HepG2 (cell line): Measurements from ENCODE around the gene ANKK1. TPM values are rescaled to one million over a fixed set of nuclear protein-coding genes. Genes with fewer than 3 reads are reported as not detected.

Experiments used
- ATAC-seq: fragments of 200-7000 bp; cut with Tn5 transposase; 3 replicates; pipeline ENCODE4 v1.9.1; 2020; ENCODE audit warnings: mild to moderate bottlenecking, moderate library complexity
- Bru-seq: library from RNA; stranded (reverse); fragments of 400-500 nt; gene quantifications from one replicate; lab custom pipeline; 2021; lab: Mats Ljungman, UMichigan
- BruChase-seq, 2 experiments: library from RNA; stranded (reverse); fragments of 400-500 nt; gene quantifications; one replicate each; lab custom pipeline; 2021; lab: Mats Ljungman, UMichigan
- BruUV-seq: library from RNA; stranded (reverse); fragments of 400-500 nt; replicated peaks from 2 replicates; lab custom pipeline; 2021; lab: Mats Ljungman, UMichigan
- CTCF ChIA-PET: fragments of 300-600 bp; formaldehyde crosslinking; extraction: SDS; loops from one replicate; lab custom pipeline; 2021; ENCODE audit warnings: low total read pairs, inconsistent platforms, low intra/inter-chr PET ratio; lab: Yijun Ruan, JAX
- POLR2A ChIA-PET: fragments of 350-600 bp; sonication (Branson Sonifier 250); formaldehyde crosslinking; loops from one replicate; lab custom pipeline; 2020; ENCODE audit warnings: antibody characterized with exemption, inconsistent platforms; lab: Yijun Ruan, JAX
- DNase-seq: peaks from one replicate; pipeline ENCODE4 v3.0.0-alpha.2; 2015; ENCODE audit warnings: low spot score
- FAIRE-seq: peaks from 3 replicates; lab custom pipeline; 2011; peaks lifted over from hg19 to GRCh38; lab: Jason Lieb, UNC
- H2AFZ ChIP-seq: one replicate; pipeline ENCODE4 v1.6.1; 2011; ENCODE audit warnings: low read length, inconsistent platforms
- H3K27ac ChIP-seq: fragments of 300-600 bp; 3 replicates; pipeline ENCODE4 v1.8.0; 2011; ENCODE audit warnings: mixed run types, mild to moderate bottlenecking, mixed read lengths, low read length, inconsistent platforms; ENCODE audit not compliant: insufficient read depth; ENCODE audit errors: extremely low read length
- H3K27me3 ChIP-seq, 2 experiments: fragments of 200-600 bp in 1 of 2; 2 replicates in 1 of 2; 3 replicates in 1 of 2; pipeline versions ENCODE4 v1.6.0 to v1.8.0; 2011; ENCODE audit warnings: low read length in 2 of 2, mild to moderate bottlenecking in 2 of 2, moderate library complexity in 2 of 2, inconsistent platforms in 1 of 2; ENCODE audit not compliant: insufficient read depth in 2 of 2, control insufficient read depth in 1 of 2
- H3K36me3 ChIP-seq, 2 experiments: fragments of 200-600 bp in 1 of 2; replicated peaks in 1 of 2; 2 replicates in 1 of 2; 3 replicates in 1 of 2; pipeline versions ENCODE4 v1.5.1 to v1.8.0; 2011; ENCODE audit warnings: low read length in 2 of 2, inconsistent platforms in 1 of 2; ENCODE audit not compliant: insufficient read depth in 2 of 2, control insufficient read depth in 1 of 2
- H3K4me1 ChIP-seq: 2 replicates; pipeline ENCODE4 v1.5.1; 2012; ENCODE audit warnings: low read length, inconsistent platforms; ENCODE audit not compliant: insufficient read depth
- H3K4me2 ChIP-seq: 2 replicates; pipeline ENCODE4 v1.6.0; 2011; ENCODE audit warnings: low read depth, low read length, inconsistent platforms
- H3K4me3 ChIP-seq, 3 experiments: fragments of 200-600 bp in 1 of 3; sonication (generic), shearing (Covaris generic) in 1 of 3; replicated peaks in 1 of 3; 2 replicates each; pipeline ENCODE4 v1.5.1; 2011 to 2016; ENCODE audit warnings: low read length in 3 of 3, inconsistent platforms in 2 of 3, low read depth in 2 of 3, mild to moderate bottlenecking in 2 of 3, control low read depth in 1 of 3, mixed read lengths in 1 of 3; ENCODE audit not compliant: insufficient read depth in 1 of 3
- H3K79me2 ChIP-seq: one replicate; pipeline ENCODE4 v1.6.1; 2011; ENCODE audit warnings: low read length, inconsistent platforms; ENCODE audit not compliant: insufficient read depth
- H3K9ac ChIP-seq: 2 replicates; pipeline ENCODE4 v1.6.0; 2011; ENCODE audit warnings: mild to moderate bottlenecking, low read depth, low read length, inconsistent platforms; ENCODE audit not compliant: insufficient read depth
- H3K9me3 ChIP-seq: 2 replicates; pipeline ENCODE4 v1.5.1; 2012; ENCODE audit warnings: mild to moderate bottlenecking, low read length
- H4K20me1 ChIP-seq: 2 replicates; pipeline ENCODE4 v1.6.0; 2011; ENCODE audit warnings: inconsistent platforms, mild to moderate bottlenecking, low read length, moderate library complexity; ENCODE audit not compliant: insufficient read depth
- ARNTL ChIP-seq: sonication (generic); formaldehyde crosslinking; IDR thresholded peaks from 2 replicates; pipeline ENCODE4 v1.4.0; 2020; ENCODE audit warnings: mild to moderate bottlenecking, missing genetic modification reagents
- KLF11 ChIP-seq: IDR thresholded peaks from 2 replicates; pipeline ENCODE4 v1.6.1; 2016; ENCODE audit warnings: missing compliant biosample characterization
- NFAT5 ChIP-seq: sonication (generic); formaldehyde crosslinking; IDR thresholded peaks from 2 replicates; pipeline ENCODE4 v1.4.0; 2020; ENCODE audit warnings: missing genetic modification reagents
- RBM22 ChIP-seq: fragments of 200-400 bp; formaldehyde crosslinking; optimal IDR thresholded peaks from 2 replicates; pipeline ENCODE3; 2017; ENCODE audit warnings: mild to moderate bottlenecking, low read length, moderate library complexity
- SOX5 ChIP-seq: IDR thresholded peaks from 2 replicates; pipeline ENCODE4 v1.6.1; 2016; ENCODE audit warnings: borderline replicate concordance
- STAT5B ChIP-seq: sonication (generic); formaldehyde crosslinking; IDR thresholded peaks from 2 replicates; pipeline ENCODE4 v1.4.0; 2020; ENCODE audit warnings: missing genetic modification reagents
- TEF ChIP-seq: sonication (generic); formaldehyde crosslinking; IDR thresholded peaks from 2 replicates; pipeline ENCODE4 v1.5.0; 2020; ENCODE audit warnings: missing genetic modification reagents
- TMF1 ChIP-seq: sonication (generic); formaldehyde crosslinking; IDR thresholded peaks from 2 replicates; pipeline ENCODE4 v1.8.1; 2022; ENCODE audit warnings: low read depth, missing genetic modification reagents
- YEATS4 ChIP-seq: sonication (generic); formaldehyde crosslinking; IDR thresholded peaks from 2 replicates; pipeline ENCODE4 v1.4.0; 2020; ENCODE audit warnings: missing genetic modification reagents, borderline replicate concordance
- ZC3H13 ChIP-seq: sonication (generic); formaldehyde crosslinking; IDR thresholded peaks from 2 replicates; pipeline ENCODE4 v1.8.1; 2023; ENCODE audit warnings: mild to moderate bottlenecking, missing genetic modification reagents, moderate library complexity
- ZNF879 ChIP-seq: sonication (generic); formaldehyde crosslinking; IDR thresholded peaks from 2 replicates; pipeline ENCODE4 v1.8.1; 2023; ENCODE audit warnings: missing genetic modification reagents
- WGBS: methylation state at CpG from one replicate; pipeline ENCODE4 v1.1.6; 2017; ENCODE audit warnings: low lambda C conversion rate; 5-methylcytosine and 5-hydroxymethylcytosine counted together
- in situ Hi-C: cut with HindIII; loops from 2 replicates; pipeline ENCODE4 v1.10.0; 2017; ENCODE audit warnings: low pct_unique_long_range_greater_than_20kb; ENCODE audit not compliant: extremely low pct_ligation_motif_present
- intact Hi-C: fragments of 100-400 bp; cut with micrococcal nuclease; formaldehyde crosslinking; loops from one replicate; pipeline ENCODE4 v1.10.0; 2022; ENCODE audit not compliant: unreplicated experiment
- long read RNA-seq, 2 experiments: library from RNA in 1 of 2; library from polyadenylated mRNA in 1 of 2; stranded (forward) in 1 of 2; unstranded in 1 of 2; transcript quantifications; one replicate each; pipeline ENCODE4 v2.0.0, GENCODE V29; 2019 to 2022
- polyA minus RNA-seq, 3 experiments: library from RNA; depleted of rRNA, polyadenylated mRNA; stranded (reverse); fragments of >200 nt; gene quantifications; 2 replicates each; pipeline ENCODE4 v1.2.3, GENCODE V29; 2011; ENCODE audit warnings: low replicate concordance in 1 of 3
- polyA plus RNA-seq, 8 experiments: library from polyadenylated mRNA; depleted of rRNA in 3 of 8; stranded (reverse) in 7 of 8; unstranded in 1 of 8; fragments of >200 nt; fragmentation: Illumina TruSeq in 4 of 8; extraction: Trizol in 4 of 8; gene quantifications; 2 replicates each; pipeline versions ENCODE4 v1.2.1 to v1.2.3, GENCODE V29; 2011 to 2016; ENCODE audit warnings: low read depth in 4 of 8, missing spikeins in 1 of 8, mixed read lengths in 1 of 8; ENCODE audit not compliant: insufficient read depth in 1 of 8
- total RNA-seq, 5 experiments: library from RNA; depleted of rRNA; stranded (reverse); fragments of >200 nt; fragmentation: Illumina TruSeq; extraction: Trizol; gene quantifications; 2 replicates each; pipeline ENCODE4 v1.2.3, GENCODE V29; 2016; ENCODE audit warnings: low read depth in 1 of 5

Gene ANKK1
- 0.04 TPM in 1 of 2 replicates, not detected in the other for total RNA-seq (2016; rRNA removed; fragmentation: Illumina TruSeq; extraction: Trizol)
- total RNA-seq (2016; cell fraction: cytosol; rRNA removed; fragmentation: Illumina TruSeq; extraction: Trizol; ENCODE audit: low read depth) = not detected in 2 replicates
- total RNA-seq (2016; cell fraction: insoluble cytoplasmic fraction; rRNA removed; fragmentation: Illumina TruSeq; extraction: Trizol) = not detected in 2 replicates
- total RNA-seq (2016; cell fraction: membrane; rRNA removed; fragmentation: Illumina TruSeq; extraction: Trizol) = not detected in 2 replicates
- not detected in 2 replicates for total RNA-seq (2016; cell fraction: nucleus; rRNA removed; fragmentation: Illumina TruSeq; extraction: Trizol)
- 0.22 and 0.40 TPM in 2 replicates for polyA plus RNA-seq (2011; rRNA removed)
- 0.04 TPM in 2 replicates for polyA plus RNA-seq (2011; cell fraction: cytosol; rRNA removed)
- 0.39 and 0.87 TPM in 2 replicates for polyA plus RNA-seq (2011; cell fraction: nucleus; rRNA removed)
- polyA plus RNA-seq (2012) = 0.05 and 0.09 TPM in 2 replicates
- not detected in 2 replicates for polyA plus RNA-seq (2016; cell fraction: cytosol; fragmentation: Illumina TruSeq; extraction: Trizol; ENCODE audit: low read depth)
- not detected in 2 replicates for polyA plus RNA-seq (2016; cell fraction: insoluble cytoplasmic fraction; fragmentation: Illumina TruSeq; extraction: Trizol; ENCODE audit: low read depth)
- polyA plus RNA-seq (2016; cell fraction: membrane; fragmentation: Illumina TruSeq; extraction: Trizol; ENCODE audit: low read depth) = not detected in 2 replicates
- not detected in 2 replicates for polyA plus RNA-seq (2016; cell fraction: nucleus; fragmentation: Illumina TruSeq; extraction: Trizol; ENCODE audit: insufficient read depth, low read depth)
- 0.20 TPM in 1 of 2 replicates, not detected in the other for polyA minus RNA-seq (2011; rRNA and poly(A)+ RNA removed; ENCODE audit: low replicate concordance)
- not detected in 2 replicates for polyA minus RNA-seq (2011; cell fraction: cytosol; rRNA and poly(A)+ RNA removed)
- 0.25 and 0.26 TPM in 2 replicates for polyA minus RNA-seq (2011; cell fraction: nucleus; rRNA and poly(A)+ RNA removed)
- percentile 21 among the genes with signal in this experiment for Bru-seq, nascent RNA
- BruChase-seq, experiment 1, labeled RNA remaining after a 6-hour chase = percentile 19 among the genes with signal in this experiment
- BruChase-seq, experiment 2, labeled RNA remaining after a 2-hour chase = percentile 27 among the genes with signal in this experiment
- long read RNA-seq, experiment 1 = 0 reads
- long read RNA-seq, experiment 2 = 0 reads

GRCh38 chr11:113387605-113388211, at the start of gene ANKK1:
Gene ANKK1, plus strand, starts transcription at chr11:113387779. Its CDS starts 106 bp downstream, at chr11:113387885.
- WGBS = 57% methylated on average over 10 of the region's 46 CpGs
- no peak for FAIRE-seq
- Histone ChIP-seq H3K9me3 (no peaks in the 10 kb centered on the region), H3K27me3 (no peaks in the 10 kb centered on the region; a peak in 1 of 5 replicates), H3K79me2 (no peaks in the 10 kb centered on the region), H3K4me1 (no peaks in the 10 kb centered on the region), H3K4me3 (no peak within 1 kb of the TSS), H3K27ac (no peak within 1 kb of the TSS), H3K4me2 (no peak within 1 kb of the TSS), H3K9ac (no peak within 1 kb of the TSS), H4K20me1 (no peaks in the 10 kb centered on the region), H2AFZ (no peak within 1 kb of the TSS), H3K36me3 (no peaks in the 10 kb centered on the region)
- no peak for ATAC-seq
- CTCF ChIA-PET = no interaction called here
- POLR2A ChIA-PET = no interaction called here
- no peak for DNase-seq
- in situ Hi-C loops (no loop called here), intact Hi-C loops (no loop called here)
- TF ChIP-seq SOX5 (CRISPR knock-in tag) = no peak
- TF ChIP-seq STAT5B (CRISPR knock-in tag) = no peak
- TF ChIP-seq ZC3H13 = no peak
- no peak for TF ChIP-seq KLF11
- no peak for TF ChIP-seq ARNTL (CRISPR knock-in tag)
- no peak for TF ChIP-seq YEATS4 (CRISPR knock-in tag)
- no peak for TF ChIP-seq NFAT5 (CRISPR knock-in tag)
- TF ChIP-seq RBM22 = no peak
- no peak for TF ChIP-seq ZNF879
- TF ChIP-seq TEF = no peak
- TF ChIP-seq TMF1 = no peak
- BruUV-seq = no TSS peak
